Prostate gland (tissue), 2 donors: ENCODE measurements around the gene ALPK3. TPM values are rescaled to one million over a fixed set of nuclear protein-coding genes. Genes with fewer than 3 reads are reported as not detected.

Experiments used
- DNase-seq: peaks from one replicate; pipeline ENCODE4 v3.0.0-alpha.2; 2019; ENCODE audit warnings: low spot score
- H3K27ac ChIP-seq, 2 donors: fragments of 200-600 bp; sonication (generic); 2 replicates each; pipeline ENCODE4 v1.5.1; 2017 to 2019
- H3K27me3 ChIP-seq: fragments of 200-600 bp; sonication (generic); replicated peaks from 2 replicates; pipeline ENCODE4 v1.5.1; 2019; ENCODE audit not compliant: insufficient read depth
- H3K36me3 ChIP-seq, 2 donors: fragments of 200-600 bp; sonication (generic); 1 replicate in 1 of 2; 2 replicates in 1 of 2; pipeline versions ENCODE4 v1.5.1 to v1.8.1; 2017 to 2019
- H3K4me1 ChIP-seq: fragments of 200-600 bp; sonication (generic); replicated peaks from 2 replicates; pipeline ENCODE4 v1.5.1; 2019
- H3K4me3 ChIP-seq, 2 donors: fragments of 200-600 bp; sonication (generic); 2 replicates each; pipeline ENCODE4 v1.5.1; 2017 to 2019
- H3K9me3 ChIP-seq: fragments of 200-600 bp; sonication (generic); 2 replicates; pipeline ENCODE4 v1.5.1; 2017
- POLR2A ChIP-seq: fragments of 450-650 bp; IDR thresholded peaks from one replicate; pipeline ENCODE4 v1.6.1; 2016; ENCODE audit warnings: antibody characterized with exemption, mild to moderate bottlenecking
- POLR2AphosphoS5 ChIP-seq: sonication (generic); formaldehyde crosslinking; IDR thresholded peaks from one replicate; pipeline ENCODE4 v1.6.1; 2017; ENCODE audit warnings: antibody characterized with exemption
- WGBS: methylation state at CpG from one replicate; pipeline ENCODE4 v1.1.5; 2018; 5-methylcytosine and 5-hydroxymethylcytosine counted together
- intact Hi-C: fragments of 100-400 bp; cut with DNase I; formaldehyde crosslinking; loops from one replicate; pipeline ENCODE4 v1.14.2; 2022
- total RNA-seq, 2 donors: library from RNA; depleted of rRNA; stranded (reverse); fragments of >200 nt; gene quantifications; one replicate each; pipeline ENCODE4 v1.1.0, GENCODE V29; 2016
- TF ChIP-seq, protein P1 (sequence below), 4 experiments: fragments of 200-600 bp in 2 of 4; fragments of 450-650 bp in 2 of 4; sonication (generic) in 2 of 4; IDR thresholded peaks; 1 replicate in 3 of 4; 2 replicates in 1 of 4; pipeline ENCODE4 v1.5.1; 2016 to 2019; ENCODE audit warnings: antibody characterized with exemption in 4 of 4, mild to moderate bottlenecking in 2 of 4, moderate library complexity in 2 of 4

Gene ALPK3
- total RNA-seq, 2 donors from 2014 or later: 0.68 to 7.2 TPM

GRCh38 chr15:84903751-84904150 lies 86.6 kb downstream of the ALPK3 start:
- no peak for DNase-seq
- H3K27ac ChIP-seq: no peak overlapping the region
- H3K9me3 ChIP-seq: no peaks in the 10 kb centered on the region
- 95% methylated on average over 2 of the region's 2 CpGs for WGBS
- H3K36me3 ChIP-seq: no peaks in the 10 kb centered on the region
- no peak overlapping the region for H3K4me3 ChIP-seq
- intact Hi-C loops: no loop called here
- TF ChIP-seq, protein P1, sequence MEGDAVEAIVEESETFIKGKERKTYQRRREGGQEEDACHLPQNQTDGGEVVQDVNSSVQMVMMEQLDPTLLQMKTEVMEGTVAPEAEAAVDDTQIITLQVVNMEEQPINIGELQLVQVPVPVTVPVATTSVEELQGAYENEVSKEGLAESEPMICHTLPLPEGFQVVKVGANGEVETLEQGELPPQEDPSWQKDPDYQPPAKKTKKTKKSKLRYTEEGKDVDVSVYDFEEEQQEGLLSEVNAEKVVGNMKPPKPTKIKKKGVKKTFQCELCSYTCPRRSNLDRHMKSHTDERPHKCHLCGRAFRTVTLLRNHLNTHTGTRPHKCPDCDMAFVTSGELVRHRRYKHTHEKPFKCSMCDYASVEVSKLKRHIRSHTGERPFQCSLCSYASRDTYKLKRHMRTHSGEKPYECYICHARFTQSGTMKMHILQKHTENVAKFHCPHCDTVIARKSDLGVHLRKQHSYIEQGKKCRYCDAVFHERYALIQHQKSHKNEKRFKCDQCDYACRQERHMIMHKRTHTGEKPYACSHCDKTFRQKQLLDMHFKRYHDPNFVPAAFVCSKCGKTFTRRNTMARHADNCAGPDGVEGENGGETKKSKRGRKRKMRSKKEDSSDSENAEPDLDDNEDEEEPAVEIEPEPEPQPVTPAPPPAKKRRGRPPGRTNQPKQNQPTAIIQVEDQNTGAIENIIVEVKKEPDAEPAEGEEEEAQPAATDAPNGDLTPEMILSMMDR (IDR thresholded peaks at IDR 0.05): no peak
- TF ChIP-seq POLR2A (no peak), POLR2AphosphoS5 (no peak)
- no peaks in the 10 kb centered on the region for H3K4me1 ChIP-seq
- no peaks in the 10 kb centered on the region for H3K27me3 ChIP-seq

GRCh38 chr15:84904419-84904818 lies 87.3 kb downstream of the ALPK3 start:
- Histone ChIP-seq H3K36me3 (no peaks in the 10 kb centered on the region), H3K9me3 (no peaks in the 10 kb centered on the region), H3K4me3 (no peak overlapping the region), H3K27ac (no peak overlapping the region), H3K4me1 (no peaks in the 10 kb centered on the region), H3K27me3 (no peaks in the 10 kb centered on the region)
- intact Hi-C loops: no loop called here
- TF ChIP-seq POLR2AphosphoS5 (no peak), POLR2A (no peak)
- TF ChIP-seq, protein P1 (IDR thresholded peaks at IDR 0.05): no peak
- 71% methylated on average over 2 of the region's 2 CpGs for WGBS
- DNase-seq: no peak

DNA sequence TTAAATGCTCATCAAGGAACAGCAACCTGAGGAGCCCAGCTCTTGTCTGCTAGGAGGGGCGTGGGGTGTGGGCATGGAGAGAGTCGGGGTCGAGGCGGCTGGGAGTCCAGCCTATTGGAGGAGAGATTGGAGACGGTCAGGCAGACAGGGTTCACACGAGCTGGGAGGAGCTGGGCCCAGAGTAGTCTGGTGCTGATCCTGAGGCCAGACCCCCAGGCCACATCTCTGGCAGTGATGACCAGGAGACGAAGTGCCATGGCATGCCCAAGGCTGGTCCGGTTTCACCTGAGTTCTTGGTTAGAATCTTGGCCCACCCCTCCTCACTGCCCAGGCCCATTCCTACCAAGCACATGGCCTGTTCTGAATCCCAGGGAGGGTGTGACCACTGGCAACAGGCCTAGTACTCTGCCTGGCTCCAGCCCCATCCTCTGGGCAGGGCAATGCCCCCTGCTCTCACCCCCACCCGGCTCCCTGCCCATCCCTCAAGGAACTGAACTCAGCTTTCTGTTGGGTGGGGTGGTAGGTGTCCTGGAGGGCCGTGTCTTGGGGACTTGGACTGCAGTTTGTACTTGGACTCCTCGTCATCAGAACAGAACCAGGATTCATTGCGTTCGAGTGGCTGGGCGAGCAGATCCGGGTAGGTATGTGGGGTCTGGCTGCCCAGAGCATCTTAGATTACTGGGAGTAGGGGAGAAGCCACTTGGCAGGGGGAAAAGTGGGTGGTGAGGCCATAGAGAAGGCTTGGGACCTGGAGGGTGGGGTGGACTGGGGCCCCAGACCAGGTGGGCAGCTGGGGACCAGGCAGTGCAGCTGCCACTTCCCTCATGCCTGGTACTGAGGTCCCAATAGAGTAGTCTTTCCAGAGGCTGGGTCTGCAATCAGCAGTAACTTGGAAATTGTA lies 88.1 kb downstream of the ALPK3 start:
- H3K27ac ChIP-seq: no peak overlapping the region
- no peaks in the 10 kb centered on the region for H3K36me3 ChIP-seq
- intact Hi-C loops: no loop called here
- H3K4me3 ChIP-seq: no peak overlapping the region
- H3K27me3 ChIP-seq: no peaks in the 10 kb centered on the region
- WGBS: 84% methylated on average over 14 of the region's 15 CpGs
- no peaks in the 10 kb centered on the region for H3K4me1 ChIP-seq
- TF ChIP-seq POLR2A (no peak), POLR2AphosphoS5 (no peak)
- TF ChIP-seq, protein P1 (IDR thresholded peaks at IDR 0.05): no peak
- DNase-seq: no peak
- H3K9me3 ChIP-seq: no peaks in the 10 kb centered on the region

DNA sequence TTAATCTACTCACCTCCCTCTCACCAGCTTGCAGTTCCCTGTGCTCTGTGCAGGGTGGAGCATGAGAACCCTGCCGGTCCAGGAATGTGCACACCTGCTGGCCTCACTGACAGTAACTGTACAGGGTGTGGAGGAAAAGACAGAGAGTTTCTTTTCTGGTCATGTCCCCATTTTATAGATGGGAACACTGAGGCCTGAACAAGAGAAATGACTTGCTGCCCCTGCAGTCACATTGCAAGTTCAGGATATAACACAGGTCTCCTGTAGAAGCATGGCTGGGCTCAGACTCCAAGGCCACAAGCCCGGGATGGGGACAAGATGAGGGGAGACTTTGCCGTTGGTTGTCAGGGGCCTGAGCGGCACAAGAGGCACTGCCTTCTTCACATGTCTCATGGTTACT lies 90.6 kb downstream of the ALPK3 start:
- 95% methylated on average over 4 of the region's 4 CpGs for WGBS
- H3K9me3 ChIP-seq: no peaks in the 10 kb centered on the region
- no peaks in the 10 kb centered on the region for H3K4me1 ChIP-seq
- H3K4me3 ChIP-seq: no peak overlapping the region
- H3K36me3 ChIP-seq: no peaks in the 10 kb centered on the region
- intact Hi-C loops: no loop called here
- H3K27ac ChIP-seq: no peak overlapping the region
- DNase-seq: no peak
- no peaks in the 10 kb centered on the region for H3K27me3 ChIP-seq
- TF ChIP-seq, protein P1 (IDR thresholded peaks at IDR 0.05): no peak
- TF ChIP-seq POLR2A (no peak), POLR2AphosphoS5 (no peak)

GRCh38 chr15:84908564-84908963 lies 91.4 kb downstream of the ALPK3 start:
- H3K9me3 ChIP-seq: no peaks in the 10 kb centered on the region
- no peaks in the 10 kb centered on the region for H3K27me3 ChIP-seq
- WGBS: 52% methylated on average over 13 of the region's 13 CpGs
- no peak for TF ChIP-seq POLR2AphosphoS5
- no peak for TF ChIP-seq POLR2A
- TF ChIP-seq, protein P1 (IDR thresholded peaks at IDR 0.05): no peak
- DNase-seq: no peak
- no peaks in the 10 kb centered on the region for H3K4me1 ChIP-seq
- no peaks in the 10 kb centered on the region for H3K36me3 ChIP-seq
- intact Hi-C loops: no loop called here
- H3K4me3 ChIP-seq: no peak overlapping the region
- no peak overlapping the region for H3K27ac ChIP-seq
